GM10266 (cell line): ENCODE measurements around the gene SLC25A23.
"Not testable (repeated sequence)": the region's sequence is repeated elsewhere in the genome, so short reads cannot be mapped to it uniquely, and the experiment has no call there.

Source experiments
- DNase-seq: peaks from one replicate; pipeline ENCODE4 v3.0.0; 2012; ENCODE audit errors: extremely low spot score
- TF ChIP-seq, protein P1 (sequence below): IDR thresholded peaks from 2 replicates; pipeline ENCODE4 v1.5.1; 2012; ENCODE audit warnings: mild to moderate bottlenecking, low read depth; ENCODE audit not compliant: control insufficient read depth, insufficient read depth; ENCODE audit errors: missing control alignments

SLC25A23 gene

DNA sequence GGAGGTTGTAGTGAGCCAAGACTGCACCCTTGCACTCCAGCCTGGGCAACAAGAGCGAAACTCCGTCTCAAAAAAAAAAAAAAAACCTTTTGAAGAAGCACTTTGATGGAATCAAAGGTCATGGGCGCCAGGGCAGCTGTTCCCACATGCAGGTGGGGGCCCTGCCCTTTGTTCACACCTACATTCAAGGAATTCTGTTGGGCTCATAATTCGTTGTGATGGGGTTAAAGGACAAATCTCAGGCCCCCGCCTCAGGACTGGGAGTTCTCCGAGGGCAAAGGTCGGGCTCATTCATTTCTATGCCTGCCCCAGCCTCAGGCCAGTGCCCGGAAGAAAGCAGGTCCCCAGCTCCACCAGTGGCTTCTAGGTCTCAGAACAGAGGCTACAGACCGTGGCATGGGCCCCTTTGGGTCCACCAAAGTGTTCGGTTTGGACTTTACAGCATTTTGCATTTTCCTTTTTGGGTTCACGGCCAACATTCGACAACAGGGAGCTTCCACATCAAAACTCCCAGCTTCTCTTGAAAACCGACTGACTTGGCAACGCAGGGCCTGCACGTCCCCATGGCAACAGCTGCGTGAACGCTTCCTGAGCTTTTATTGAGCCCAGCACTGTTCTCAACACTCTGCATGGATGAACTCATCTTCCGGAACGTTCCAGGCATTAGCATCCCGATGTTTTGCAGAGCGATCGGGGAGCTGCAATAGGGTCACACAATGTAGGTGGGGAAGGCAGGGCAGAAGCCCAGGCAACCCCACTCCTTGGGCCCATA is 56.6 kb downstream of the SLC25A23 start:
- TF ChIP-seq, protein P1, sequence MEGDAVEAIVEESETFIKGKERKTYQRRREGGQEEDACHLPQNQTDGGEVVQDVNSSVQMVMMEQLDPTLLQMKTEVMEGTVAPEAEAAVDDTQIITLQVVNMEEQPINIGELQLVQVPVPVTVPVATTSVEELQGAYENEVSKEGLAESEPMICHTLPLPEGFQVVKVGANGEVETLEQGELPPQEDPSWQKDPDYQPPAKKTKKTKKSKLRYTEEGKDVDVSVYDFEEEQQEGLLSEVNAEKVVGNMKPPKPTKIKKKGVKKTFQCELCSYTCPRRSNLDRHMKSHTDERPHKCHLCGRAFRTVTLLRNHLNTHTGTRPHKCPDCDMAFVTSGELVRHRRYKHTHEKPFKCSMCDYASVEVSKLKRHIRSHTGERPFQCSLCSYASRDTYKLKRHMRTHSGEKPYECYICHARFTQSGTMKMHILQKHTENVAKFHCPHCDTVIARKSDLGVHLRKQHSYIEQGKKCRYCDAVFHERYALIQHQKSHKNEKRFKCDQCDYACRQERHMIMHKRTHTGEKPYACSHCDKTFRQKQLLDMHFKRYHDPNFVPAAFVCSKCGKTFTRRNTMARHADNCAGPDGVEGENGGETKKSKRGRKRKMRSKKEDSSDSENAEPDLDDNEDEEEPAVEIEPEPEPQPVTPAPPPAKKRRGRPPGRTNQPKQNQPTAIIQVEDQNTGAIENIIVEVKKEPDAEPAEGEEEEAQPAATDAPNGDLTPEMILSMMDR = no peak
- no peak for DNase-seq

DNA sequence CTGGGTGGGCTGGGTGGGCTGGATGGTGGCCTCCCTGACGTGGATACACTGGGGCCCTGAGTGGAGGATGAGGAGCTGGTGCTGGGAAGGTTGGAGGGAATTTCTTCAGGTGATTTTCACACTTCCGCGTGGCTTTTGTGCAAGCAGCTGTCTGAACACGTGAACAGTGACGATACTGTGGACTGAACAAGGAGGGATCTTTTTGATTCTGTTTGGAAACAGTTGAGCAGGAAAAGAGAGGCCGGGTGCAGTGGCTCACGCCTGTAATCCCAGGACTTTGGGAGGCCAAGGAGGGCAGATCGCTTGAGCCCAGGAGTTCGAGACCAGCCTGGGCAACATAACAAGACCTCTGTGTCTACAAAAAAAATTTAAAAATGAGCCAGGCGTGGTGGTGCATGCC is 57.5 kb downstream of the SLC25A23 start:
- TF ChIP-seq, protein P1 = no peak
- no peak for DNase-seq

DNA sequence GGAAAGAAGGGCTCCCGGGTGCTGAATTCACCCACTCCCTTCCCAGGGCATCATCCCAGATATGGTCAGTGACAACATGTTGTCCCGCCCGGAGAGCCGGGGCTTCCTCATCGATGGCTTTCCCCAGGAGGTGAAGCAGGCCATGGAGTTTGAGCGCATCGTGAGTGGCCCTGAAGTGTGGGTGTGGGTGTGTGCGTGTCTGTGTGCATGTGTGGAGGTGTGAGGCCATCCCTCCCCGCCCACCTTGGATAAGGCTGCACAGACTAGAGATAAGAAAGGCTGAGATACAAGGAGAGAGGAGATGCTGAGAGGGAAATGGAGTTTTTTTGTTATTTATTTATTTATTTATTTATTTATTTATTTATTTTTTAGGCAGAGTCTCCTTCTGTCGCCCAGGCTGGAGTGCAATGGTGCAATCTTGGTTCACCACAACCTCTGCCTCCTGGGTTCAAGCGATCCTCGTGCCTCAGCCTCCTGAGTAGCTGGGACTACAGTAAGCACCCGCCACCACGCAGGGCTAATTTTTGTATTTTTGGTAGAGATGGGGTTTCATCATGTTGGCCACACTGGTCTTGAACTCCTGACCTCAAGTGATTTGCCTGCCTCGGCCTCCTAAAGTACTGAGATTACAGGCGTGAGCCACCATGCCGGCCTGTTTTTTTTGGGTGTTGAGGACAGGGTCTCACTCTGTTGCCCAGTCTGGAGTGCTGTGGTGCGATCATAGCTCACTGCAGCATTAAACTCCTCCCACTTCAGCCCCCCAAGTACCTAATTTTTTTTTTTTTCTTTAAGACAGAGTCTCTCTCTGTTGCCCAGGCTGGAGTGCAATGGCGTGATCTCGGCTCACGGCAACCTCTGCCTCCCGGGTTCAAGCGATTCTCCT is 59.3 kb downstream of the SLC25A23 start:
- not testable (repeated sequence) for DNase-seq

DNA sequence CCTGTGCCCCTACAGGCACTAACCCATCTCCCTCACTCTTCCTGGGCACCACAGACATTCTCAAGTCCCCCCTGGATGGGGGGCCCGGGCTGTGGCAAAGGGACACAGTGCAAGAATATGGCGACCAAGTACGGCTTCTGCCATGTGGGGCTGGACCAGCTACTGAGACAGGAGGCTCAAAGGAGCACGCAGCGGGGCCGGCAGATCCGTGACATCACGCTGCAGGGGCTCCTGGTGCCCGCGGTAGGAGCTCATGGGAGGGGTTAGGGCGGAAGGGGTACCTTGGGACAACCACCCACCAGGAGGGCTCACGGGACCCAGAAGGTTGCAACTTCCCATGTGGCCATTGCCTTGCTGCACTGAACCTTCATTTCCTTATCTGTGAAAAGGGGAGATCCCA is 63.3 kb downstream of the SLC25A23 start:
- DNase-seq = no peak
- TF ChIP-seq, protein P1 = no peak

DNA sequence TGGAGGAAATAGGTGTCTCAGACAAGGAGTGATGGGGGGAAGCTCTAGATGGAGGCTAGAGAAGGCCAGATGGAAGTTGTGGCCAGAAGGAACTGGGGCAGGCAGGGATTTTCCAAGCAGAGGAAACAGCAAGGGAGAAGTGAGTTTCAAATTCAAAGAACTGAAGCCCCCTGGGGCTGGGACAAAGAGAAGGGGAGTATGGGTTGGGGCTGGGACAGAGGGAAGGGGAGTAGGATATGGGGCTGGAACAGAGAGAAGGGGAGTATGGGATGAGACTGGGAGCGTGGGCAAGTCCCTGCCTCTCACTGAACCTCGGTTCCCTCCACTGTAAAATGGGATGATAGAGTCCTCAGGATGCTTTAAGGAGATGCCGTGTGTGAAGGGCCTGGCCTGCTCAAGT is 64.8 kb downstream of the SLC25A23 start:
- DNase-seq = no peak
- TF ChIP-seq, protein P1 = no peak

DNA sequence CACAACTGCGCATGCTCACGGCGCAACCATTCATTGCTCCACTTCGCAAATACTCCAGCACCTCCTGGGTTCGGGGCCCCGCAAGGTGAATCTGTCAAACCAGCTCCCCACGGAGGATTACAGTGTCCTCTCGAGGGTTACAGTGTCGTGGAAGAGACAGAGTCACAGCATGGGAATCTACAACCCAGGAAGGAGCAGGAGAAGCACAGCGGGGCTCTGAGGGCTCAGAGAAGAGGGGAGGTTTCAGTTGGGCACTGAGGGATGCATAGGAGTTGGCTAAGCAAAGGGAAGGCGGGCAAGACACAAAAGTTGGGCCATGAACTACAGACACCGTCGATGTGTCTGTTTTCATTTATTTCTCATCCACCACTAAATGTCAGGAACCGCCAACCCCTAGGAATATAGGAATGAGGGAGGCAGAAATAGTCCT is 65.6 kb downstream of the SLC25A23 start:
- DNase-seq = no peak
- TF ChIP-seq, protein P1 = no peak

DNA sequence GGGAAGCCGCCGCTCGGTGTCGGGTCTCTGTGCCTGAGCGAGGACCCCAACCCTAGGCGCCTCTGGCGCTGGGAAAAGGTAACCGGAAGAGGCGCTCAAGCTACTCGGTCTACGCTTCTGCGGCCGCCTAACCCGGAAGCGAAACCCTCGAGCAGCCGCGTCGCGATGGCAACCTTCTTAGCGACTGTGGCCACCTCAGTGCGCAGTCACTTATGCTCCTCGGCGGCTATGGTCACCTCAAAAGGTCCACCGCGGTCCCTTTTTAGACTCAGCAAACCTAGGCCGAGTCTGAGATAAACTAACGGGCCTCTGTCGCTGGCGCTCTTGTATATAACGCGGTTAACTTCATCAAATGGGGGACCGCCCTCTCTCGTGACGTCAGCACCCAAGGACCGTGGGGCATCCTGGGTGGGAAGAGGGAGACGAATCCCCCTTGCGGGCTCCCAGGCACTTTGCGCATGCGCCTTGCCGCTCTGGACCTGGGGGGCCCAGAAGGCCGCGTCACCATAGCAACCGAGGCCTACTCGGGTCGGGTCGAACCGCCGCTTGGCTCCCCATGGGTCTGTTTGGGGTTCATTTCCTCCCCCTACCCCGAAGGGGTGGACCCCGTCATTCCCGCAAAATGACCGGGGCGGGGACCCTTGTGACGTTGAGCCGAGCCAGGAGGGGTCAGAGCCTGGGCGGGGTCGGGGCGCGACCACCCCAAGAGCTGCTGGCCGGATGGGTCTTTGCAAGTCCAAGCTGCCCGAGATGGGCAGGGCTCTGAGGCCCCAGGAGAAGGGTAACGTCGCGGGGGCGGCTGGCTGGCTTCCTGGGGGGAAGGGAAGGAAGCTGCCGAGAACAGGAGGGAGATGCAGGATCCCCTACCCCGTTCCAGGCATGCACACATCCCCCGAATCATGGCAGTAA is 66.3 kb downstream of the SLC25A23 start, which contains the start of gene GTF2F1:
Gene GTF2F1 (minus strand): TSS at position 91 of the 909 bp plus-strand sequence. CDS start 169 bp downstream, outside the sequence.
- TF ChIP-seq, protein P1 = peak; percentile 24
- peak; percentile 97 for DNase-seq
